ENCODE measurements around the gene SDCCAG8.

- no peak for TF ChIP-seq CTCF (IDR thresholded peaks at IDR 0.05; ENCODE audit: low read depth, low read length)
- TF ChIP-seq POLR2A (IDR thresholded peaks at IDR 0.05; ENCODE audit: extremely low read depth, insufficient read length), result no peak
- TF ChIP-seq, protein P1, sequence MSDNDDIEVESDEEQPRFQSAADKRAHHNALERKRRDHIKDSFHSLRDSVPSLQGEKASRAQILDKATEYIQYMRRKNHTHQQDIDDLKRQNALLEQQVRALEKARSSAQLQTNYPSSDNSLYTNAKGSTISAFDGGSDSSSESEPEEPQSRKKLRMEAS (IDR thresholded peaks at IDR 0.05; ENCODE audit: low read depth, low read length), result no peak
- no peak for TF ChIP-seq MYC (IDR thresholded peaks at IDR 0.05; ENCODE audit: low read depth, low read length)
These were observed 203.2 kb downstream of the SDCCAG8 start for GRCh38 chr1:243459059-243459458.
